Lower leg skin (tissue), 3 donors: Measurements from ENCODE around the gene FOXP4.

Experiments
- POLR2A ChIP-seq, 2 donors: fragments of 450-650 bp; IDR thresholded peaks; one replicate each; pipeline ENCODE4 v1.6.1; 2016 to 2017; ENCODE audit warnings: antibody characterized with exemption in 2 of 2, mild to moderate bottlenecking in 1 of 2, moderate library complexity in 1 of 2
- TF ChIP-seq, protein P1 (sequence below), 3 donors: fragments of 450-650 bp; IDR thresholded peaks; one replicate each; pipeline ENCODE4 v1.5.1; 2016; ENCODE audit warnings: antibody characterized with exemption in 3 of 3, mild to moderate bottlenecking in 3 of 3, moderate library complexity in 2 of 3

DNA sequence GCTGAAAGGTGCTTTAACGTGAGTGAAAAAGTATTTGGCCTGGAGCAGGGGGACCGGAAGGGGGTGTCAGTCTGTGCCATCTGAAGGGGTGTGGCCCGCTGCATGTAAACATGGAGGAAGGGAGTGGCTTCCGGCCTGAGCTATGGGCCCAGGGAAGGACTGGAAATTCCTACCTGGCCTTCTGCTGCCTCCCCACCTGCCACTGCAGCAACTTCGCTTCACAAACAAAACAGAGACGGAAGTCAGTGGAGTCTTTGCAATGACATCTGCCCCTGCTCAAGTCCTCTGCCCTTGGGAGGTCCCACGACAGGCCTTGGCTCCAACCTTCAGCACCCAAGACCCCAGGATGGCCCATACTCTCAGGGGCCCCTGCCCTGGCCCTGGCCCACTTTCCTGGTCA is 28.1 kb upstream of the FOXP4 start:
- TF ChIP-seq, protein P1, sequence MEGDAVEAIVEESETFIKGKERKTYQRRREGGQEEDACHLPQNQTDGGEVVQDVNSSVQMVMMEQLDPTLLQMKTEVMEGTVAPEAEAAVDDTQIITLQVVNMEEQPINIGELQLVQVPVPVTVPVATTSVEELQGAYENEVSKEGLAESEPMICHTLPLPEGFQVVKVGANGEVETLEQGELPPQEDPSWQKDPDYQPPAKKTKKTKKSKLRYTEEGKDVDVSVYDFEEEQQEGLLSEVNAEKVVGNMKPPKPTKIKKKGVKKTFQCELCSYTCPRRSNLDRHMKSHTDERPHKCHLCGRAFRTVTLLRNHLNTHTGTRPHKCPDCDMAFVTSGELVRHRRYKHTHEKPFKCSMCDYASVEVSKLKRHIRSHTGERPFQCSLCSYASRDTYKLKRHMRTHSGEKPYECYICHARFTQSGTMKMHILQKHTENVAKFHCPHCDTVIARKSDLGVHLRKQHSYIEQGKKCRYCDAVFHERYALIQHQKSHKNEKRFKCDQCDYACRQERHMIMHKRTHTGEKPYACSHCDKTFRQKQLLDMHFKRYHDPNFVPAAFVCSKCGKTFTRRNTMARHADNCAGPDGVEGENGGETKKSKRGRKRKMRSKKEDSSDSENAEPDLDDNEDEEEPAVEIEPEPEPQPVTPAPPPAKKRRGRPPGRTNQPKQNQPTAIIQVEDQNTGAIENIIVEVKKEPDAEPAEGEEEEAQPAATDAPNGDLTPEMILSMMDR (IDR thresholded peaks at IDR 0.05) = no peak
- TF ChIP-seq POLR2A (IDR thresholded peaks at IDR 0.05) = no peak
